ENCODE measurements around the gene GGT5. TPM values are rescaled to one million over a fixed set of nuclear protein-coding genes. Genes with fewer than 3 reads are reported as not detected.
A peak's percentile ranks its signal among the peaks of the same experiment; 100 is the strongest.

Gene GGT5
- total RNA-seq, 2 experiments from 2014 or later = not detected

GRCh38 chr22:24179478-24180210 is 65.2 kb downstream of the GGT5 start:
- CTCF ChIA-PET = interaction anchor here (0.6 to 6.7 kb wide), 4 partner anchors 13 to 118 kb away, joined by 3 to 51 read pairs (median 4); no protein-coding TSS in a partner anchor
- Mint-ChIP-seq H3K27ac (no peak overlapping the region), H3K4me1 (no peaks in the 10 kb centered on the region), H3K36me3 (ENCODE audit: low read depth) (peaks cover 3% of the 10 kb centered on the region), H3K27me3 (no peaks in the 10 kb centered on the region), H3K4me3 (no peak overlapping the region), H3K9me3 (no peaks in the 10 kb centered on the region)
- POLR2A ChIA-PET = no interaction called here
- no peak for DNase-seq

- no peak for DNase-seq
- Mint-ChIP-seq H3K4me1 (no peaks in the 10 kb centered on the region), H3K36me3 (ENCODE audit: low read depth) (peaks cover 3% of the 10 kb centered on the region), H3K4me3 (no peak overlapping the region), H3K27ac (no peak overlapping the region), H3K9me3 (no peaks in the 10 kb centered on the region), H3K27me3 (no peaks in the 10 kb centered on the region)
- ChIA-PET CTCF (interaction anchor here (0.6 to 6.7 kb wide), 5 partner anchors 14 to 117 kb away, joined by 3 to 51 read pairs (median 4); no protein-coding TSS in a partner anchor), POLR2A (no interaction called here)
These were observed 66.1 kb downstream of the GGT5 start for GRCh38 chr22:24178502-24179440.

GRCh38 chr22:24178021-24178431 is 66.9 kb downstream of the GGT5 start:
- no peak overlapping the region for H3K4me3 Mint-ChIP-seq
- DNase-seq = no peak
- ChIA-PET POLR2A (no interaction called here), CTCF (interaction anchor here (6.7 kb wide), 1 partner anchor 22 kb away, joined by 51 read pairs; no protein-coding TSS in a partner anchor)
- H3K27me3 Mint-ChIP-seq = no peaks in the 10 kb centered on the region
- no peak overlapping the region for H3K27ac Mint-ChIP-seq
- peaks cover 5% of the 10 kb centered on the region for H3K36me3 Mint-ChIP-seq (ENCODE audit: low read depth)
- no peaks in the 10 kb centered on the region for H3K9me3 Mint-ChIP-seq
- H3K4me1 Mint-ChIP-seq = no peaks in the 10 kb centered on the region

- CTCF ChIA-PET = interaction anchor here (6.7 kb wide), 1 partner anchor 21 kb away, joined by 51 read pairs; no protein-coding TSS in a partner anchor
- Mint-ChIP-seq H3K4me3 (no peak overlapping the region), H3K36me3 (ENCODE audit: low read depth) (peaks cover 8% of the 10 kb centered on the region), H3K27me3 (no peaks in the 10 kb centered on the region), H3K9me3 (no peaks in the 10 kb centered on the region), H3K27ac (no peak overlapping the region), H3K4me1 (no peaks in the 10 kb centered on the region)
- DNase-seq = no peak
- POLR2A ChIA-PET = no interaction called here
These were observed 67.4 kb downstream of the GGT5 start for GRCh38 chr22:24177456-24177855.

GRCh38 chr22:24177045-24177444 is 67.8 kb downstream of the GGT5 start:
- CTCF ChIA-PET = interaction anchor here (6.7 kb wide), 1 partner anchor 21 kb away, joined by 51 read pairs; no protein-coding TSS in a partner anchor
- H3K9me3 Mint-ChIP-seq = no peaks in the 10 kb centered on the region
- H3K4me1 Mint-ChIP-seq = no peaks in the 10 kb centered on the region
- no peak for DNase-seq
- peaks cover 11% of the 10 kb centered on the region for H3K36me3 Mint-ChIP-seq (ENCODE audit: low read depth)
- POLR2A ChIA-PET = no interaction called here
- H3K27me3 Mint-ChIP-seq = no peaks in the 10 kb centered on the region
- H3K4me3 Mint-ChIP-seq = no peak overlapping the region
- H3K27ac Mint-ChIP-seq = no peak overlapping the region

GRCh38 chr22:24176630-24177029 is 68.3 kb downstream of the GGT5 start:
- DNase-seq = no peak
- ChIA-PET CTCF (interaction anchor here (6.7 kb wide), 1 partner anchor 20 kb away, joined by 51 read pairs; no protein-coding TSS in a partner anchor), POLR2A (no interaction called here)
- Mint-ChIP-seq H3K9me3 (no peaks in the 10 kb centered on the region), H3K36me3 (ENCODE audit: low read depth) (peaks cover 15% of the 10 kb centered on the region), H3K27ac (no peak overlapping the region), H3K4me3 (no peak overlapping the region), H3K4me1 (no peaks in the 10 kb centered on the region), H3K27me3 (no peaks in the 10 kb centered on the region)

GRCh38 chr22:24176040-24176439 is 68.8 kb downstream of the GGT5 start:
- Mint-ChIP-seq H3K4me3 (no peak overlapping the region), H3K27ac (no peak overlapping the region), H3K9me3 (no peaks in the 10 kb centered on the region), H3K4me1 (no peaks in the 10 kb centered on the region), H3K27me3 (no peaks in the 10 kb centered on the region), H3K36me3 (ENCODE audit: low read depth) (peaks cover 18% of the 10 kb centered on the region)
- POLR2A ChIA-PET = no interaction called here
- no peak for DNase-seq
- CTCF ChIA-PET = interaction anchor here (0.5 to 6.7 kb wide), 5 partner anchors 20 to 449 kb away, joined by 3 to 51 read pairs (median 8); no protein-coding TSS in a partner anchor

- peak; percentile 68 for DNase-seq
- ChIA-PET CTCF (interaction anchor here (0.5 to 6.7 kb wide), 17 partner anchors 10 to 448 kb away, joined by 3 to 51 read pairs (median 3); partner anchors contain the start of gene CABIN1), POLR2A (interaction anchor here (1.0 kb wide), 1 partner anchor 164 kb away, joined by 3 read pairs; the partner anchor contains the start of gene CABIN1)
- no peak overlapping the region for H3K4me3 Mint-ChIP-seq
- no peak overlapping the region for H3K27ac Mint-ChIP-seq
- no peaks in the 10 kb centered on the region for H3K27me3 Mint-ChIP-seq
- peaks cover 18% of the 10 kb centered on the region for H3K36me3 Mint-ChIP-seq (ENCODE audit: low read depth)
- no peaks in the 10 kb centered on the region for H3K4me1 Mint-ChIP-seq
- H3K9me3 Mint-ChIP-seq = no peaks in the 10 kb centered on the region
These were observed 69.6 kb downstream of the GGT5 start for GRCh38 chr22:24175160-24175808.

GRCh38 chr22:24171822-24172221 is 73.1 kb downstream of the GGT5 start:
- DNase-seq = no peak
- Mint-ChIP-seq H3K4me3 (no peak overlapping the region), H3K36me3 (ENCODE audit: low read depth) (peaks cover 27% of the 10 kb centered on the region), H3K27me3 (no peaks in the 10 kb centered on the region), H3K27ac (no peak overlapping the region), H3K4me1 (no peaks in the 10 kb centered on the region), H3K9me3 (no peaks in the 10 kb centered on the region)
- CTCF ChIA-PET = no interaction called here
- POLR2A ChIA-PET = no interaction called here

GRCh38 chr22:24170632-24171031 is 74.2 kb downstream of the GGT5 start:
- H3K4me3 Mint-ChIP-seq = no peak overlapping the region
- ChIA-PET POLR2A (interaction anchor here (0.6 to 0.7 kb wide), 2 partner anchors 13 to 927 kb away, joined by 3 to 4 read pairs; no protein-coding TSS in a partner anchor), CTCF (interaction anchor here (5.7 kb wide), 1 partner anchor 15 kb away, joined by 21 read pairs; no protein-coding TSS in a partner anchor)
- H3K9me3 Mint-ChIP-seq = no peaks in the 10 kb centered on the region
- no peak for DNase-seq
- H3K27me3 Mint-ChIP-seq = no peaks in the 10 kb centered on the region
- peaks cover 29% of the 10 kb centered on the region for H3K36me3 Mint-ChIP-seq (ENCODE audit: low read depth)
- no peak overlapping the region for H3K27ac Mint-ChIP-seq
- no peaks in the 10 kb centered on the region for H3K4me1 Mint-ChIP-seq

GRCh38 chr22:24170188-24170587 is 74.7 kb downstream of the GGT5 start:
- ChIA-PET CTCF (interaction anchor here (5.7 kb wide), 1 partner anchor 14 kb away, joined by 21 read pairs; no protein-coding TSS in a partner anchor), POLR2A (interaction anchor here (0.6 kb wide), 1 partner anchor 927 kb away, joined by 3 read pairs; no protein-coding TSS in a partner anchor)
- H3K36me3 Mint-ChIP-seq (ENCODE audit: low read depth) = peaks cover 32% of the 10 kb centered on the region
- no peak for DNase-seq
- no peak overlapping the region for H3K27ac Mint-ChIP-seq
- H3K4me1 Mint-ChIP-seq = no peaks in the 10 kb centered on the region
- H3K27me3 Mint-ChIP-seq = no peaks in the 10 kb centered on the region
- H3K9me3 Mint-ChIP-seq = no peaks in the 10 kb centered on the region
- no peak overlapping the region for H3K4me3 Mint-ChIP-seq

All from activated CD4-positive, alpha-beta memory T cell treated with anti-CD3 and anti-CD28 coated beads, Interleukin-2, amount 10 ng/mL, durations not matched to agents 7 days and 5 days (primary cell).